Adrenal gland (tissue), 5 donors: ENCODE measurements around the gene TNFAIP8L3.

Source experiments
- CTCF ChIP-seq, 6 experiments: fragments of 450-650 bp in 4 of 6; fragments of 200-600 bp in 2 of 6; sonication (generic) in 1 of 6; IDR thresholded peaks; 1 replicate in 5 of 6; 2 replicates in 1 of 6; pipeline versions ENCODE4 v1.5.1 to v1.8.0; 2016 to 2021; ENCODE audit warnings: antibody characterized with exemption in 6 of 6, mild to moderate bottlenecking in 2 of 6, moderate library complexity in 1 of 6
- POLR2A ChIP-seq, 2 donors: fragments of 450-650 bp; IDR thresholded peaks; one replicate each; pipeline ENCODE4 v1.6.1; 2017; ENCODE audit warnings: antibody characterized with exemption in 2 of 2, mild to moderate bottlenecking in 2 of 2, moderate library complexity in 1 of 2
- donor health status: DM: no; HTN: no; CAD: no.

DNA sequence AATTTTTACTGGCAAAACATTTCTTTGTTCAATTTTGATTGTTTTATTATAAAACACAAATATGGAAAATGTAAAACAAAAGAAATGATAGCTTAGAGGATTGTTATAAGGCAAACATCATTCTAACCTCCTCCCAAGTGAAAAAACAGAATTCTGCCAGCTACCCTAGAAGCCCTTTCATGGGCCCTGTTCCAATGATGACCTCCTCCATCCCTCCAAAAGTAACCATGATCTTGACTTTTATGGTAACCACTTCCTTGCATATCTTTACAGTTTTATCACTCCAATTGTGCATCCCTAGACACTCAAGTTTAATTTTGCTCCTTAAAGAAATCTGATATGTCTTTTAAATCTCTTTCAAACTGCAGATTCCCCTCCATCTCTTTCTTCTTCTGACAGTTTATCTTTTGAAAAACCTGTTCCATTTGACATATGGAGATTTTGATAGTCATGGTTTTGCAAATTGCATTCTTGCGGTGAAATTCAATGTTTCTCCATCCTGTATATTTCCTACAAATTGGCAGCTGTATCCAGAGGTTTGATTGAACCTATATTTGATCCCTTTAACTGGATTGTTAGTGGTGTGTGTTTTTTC is 27.0 kb upstream of the TNFAIP8L3 start:
- TF ChIP-seq CTCF (IDR thresholded peaks at IDR 0.05) (no peak), POLR2A (IDR thresholded peaks at IDR 0.05) (no peak)
